ENCODE measurements around the gene RAVER1. TPM values are rescaled to one million over a fixed set of nuclear protein-coding genes. Genes with fewer than 3 reads are reported as not detected.

Gene RAVER1
- total and polyA plus RNA-seq, 10 of the 15 experiments (the other 5 are each of a cell fraction or from before 2014, with no cell fraction given), result 0.03 to 87.0 (median 12.1) TPM

GRCh38 chr19:10334588-10335351 is 1.4 kb upstream of the RAVER1 start:
- no peak overlapping the region for H3K4me3 ChIP-seq
- ATAC-seq (no peak), FAIRE-seq (no peak), DNase-seq (ENCODE audit: low read depth, low spot score) (no peak)
- peaks cover 22% of the 10 kb centered on the region for H3K4me1 ChIP-seq (ENCODE audit: control insufficient read depth, insufficient read depth, low read length)
- whole genome bisulfite sequencing (ENCODE audit: insufficient coverage, insufficient replicate concordance, low lambda C conversion rate, missing lambda C conversion rate), result 90% methylated on average over 41 of the region's 59 CpGs
- H3K9me3 ChIP-seq (replicated peaks; ENCODE audit: control insufficient read depth, insufficient read depth, low read length), result no peaks in the 10 kb centered on the region
- no peak overlapping the region for H3K27ac ChIP-seq (ENCODE audit: control insufficient read depth, insufficient read depth)
- ChIA-PET RAD21 (ENCODE audit: unreplicated experiment) (interaction anchor here (1.4 kb wide), 1 partner anchor 64 kb away, joined by 15 read pairs; the partner anchor contains the start of gene ICAM1), CTCF (interaction anchor here (0.6 kb wide), 1 partner anchor 226 kb away, joined by 3 read pairs; no protein-coding TSS in a partner anchor), POLR2A (interaction anchor here (0.5 to 1.8 kb wide), 3 partner anchors 10 to 68 kb away, joined by 3 to 11 read pairs (median 5); partner anchors contain the start of gene ICAM5), SMC1A (ENCODE audit: uncharacterized antibody, unreplicated experiment) (interaction anchor here (1.6 to 2.5 kb wide), 2 partner anchors 54 to 75 kb away, joined by 4 to 11 read pairs; no protein-coding TSS in a partner anchor)
- H3K4me2 ChIP-seq (ENCODE audit: control insufficient read depth, insufficient read depth), result peak overlapping the region; percentile 88
- no peaks in the 10 kb centered on the region for H4K20me1 ChIP-seq (ENCODE audit: control insufficient read depth, insufficient read depth)
- H3K9ac ChIP-seq (ENCODE audit: control insufficient read depth, insufficient read depth, low read length), result no peak overlapping the region
- no peak overlapping the region for H2AFZ ChIP-seq (ENCODE audit: control insufficient read depth, low read depth, low read length)
- no peaks in the 10 kb centered on the region for H3K27me3 ChIP-seq (replicated peaks in 1 of 2; ENCODE audit: control insufficient read depth in 2 of 2, insufficient read depth in 2 of 2, low read length in 1 of 2)
- intact Hi-C loops (cut with micrococcal nuclease; ENCODE audit: unreplicated experiment) (loop anchor here (5.0 kb wide), 2 partner anchors 53 to 62 kb away; partner anchors contain the start of gene ICAM1), in situ Hi-C loops (cut with MboI) (no loop called here)
- peaks cover 51% of the 10 kb centered on the region for H3K79me2 ChIP-seq (ENCODE audit: control insufficient read depth, insufficient read depth, low read length)
- TF ChIP-seq MLLT1 (IDR thresholded peaks at IDR 0.05) (0 out of 2 replicates have a peak, but pooled peaks have one; percentile 33), POU2F2 (IDR thresholded peaks at IDR 0.05; ENCODE audit: borderline replicate concordance, low read depth, low read length) (no peak), TARDBP (IDR thresholded peaks at IDR 0.05; ENCODE audit: borderline replicate concordance) (no peak), JUND (IDR thresholded peaks at IDR 0.05; ENCODE audit: low read depth, low read length) (no peak), ZBTB33 (IDR thresholded peaks at IDR 0.05) (0 out of 2 replicates have a peak, but pooled peaks have one; percentile 48)
- H3K36me3 ChIP-seq (ENCODE audit: control insufficient read depth in 2 of 2, insufficient read depth in 2 of 2, low read length in 1 of 2), result peaks cover 8 to 14% of the 10 kb centered on the region in 2 experiments; a peak in 3 of 4 replicates
- BruUV-seq (replicated peaks), result no TSS peak

All from GM12878 (cell line).